Umbilical cord (tissue), 2 donors: ENCODE data around the gene UBAC1. TPM values are rescaled to one million over a fixed set of nuclear protein-coding genes. Genes with fewer than 3 reads are reported as not detected.
A peak's percentile ranks its signal among the peaks of the same experiment; 100 is the strongest.

Experiments
- DNase-seq: peaks from one replicate; pipeline ENCODE4 v3.0.0-alpha.2; 2015; ENCODE audit warnings: low spot score
- total RNA-seq: library from RNA; depleted of rRNA; stranded (reverse); fragments of >200 nt; gene quantifications from one replicate; pipeline ENCODE4 v1.2.3, GENCODE V29; 2014; ENCODE audit warnings: low replicate concordance; ENCODE audit not compliant: insufficient read depth

UBAC1 gene
- total RNA-seq, 1 donor from 2014 or later, result 29.1 TPM

- peak; percentile 39 for DNase-seq
Measured at GRCh38 chr9:135885100-135885853, 75.9 kb downstream of the UBAC1 start.

DNA sequence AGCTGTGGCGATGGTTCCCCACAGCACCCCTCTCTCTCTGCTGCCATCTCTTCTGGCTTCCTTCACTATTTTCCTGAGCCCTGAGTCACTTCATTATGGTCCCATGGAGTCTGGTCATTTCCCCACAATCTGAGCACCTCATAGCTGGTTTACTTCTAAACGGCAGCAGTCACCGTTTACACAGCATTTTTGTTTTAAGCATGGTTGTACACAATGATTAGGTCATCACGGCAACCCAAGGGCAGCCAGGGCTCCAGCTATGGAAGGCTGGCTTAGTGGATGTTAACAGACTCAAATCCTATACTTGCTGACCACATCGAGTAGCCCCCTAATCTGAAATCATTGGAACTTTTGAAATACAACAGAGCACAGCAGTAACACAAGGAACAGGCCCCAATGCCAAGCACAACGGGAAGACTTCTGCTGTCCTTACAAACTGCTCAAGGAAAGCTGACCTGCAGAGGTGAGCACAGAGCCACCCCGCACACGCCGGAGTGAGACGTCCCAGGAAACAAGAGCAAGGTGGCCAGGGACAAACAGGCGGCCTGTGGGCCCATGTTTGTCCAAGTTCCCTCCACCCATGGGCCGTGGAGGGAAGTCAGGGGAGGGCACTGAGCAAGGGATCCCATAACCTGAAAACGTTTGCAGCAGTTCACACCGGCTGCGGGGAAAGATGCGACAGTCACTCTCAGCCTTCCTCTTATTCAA lies 76.7 kb downstream of the UBAC1 start:
- DNase-seq, result no peak

- DNase-seq, result no peak
Measured at GRCh38 chr9:135883410-135884089, 77.6 kb downstream of the UBAC1 start.

Other genes starting within 250 kb of the UBAC1 start
- 40.4 TPM for gene CAMSAP1, start 53.8 kb downstream of the UBAC1 start, total RNA-seq
- 23.4 TPM for gene NACC2, start 133.9 kb upstream of the UBAC1 start, total RNA-seq
- 54.4 TPM for gene TMEM250, start 157.5 kb upstream of the UBAC1 start, total RNA-seq
- gene LHX3, start 243.8 kb upstream of the UBAC1 start, total RNA-seq, result 0.24 TPM